GM21423 (cell line): Measurements from ENCODE around the gene AQP11.

Source experiments
- ATAC-seq: cut with Tn5 transposase; IDR thresholded peaks from one replicate; pipeline ENCODE4 v1.9.1; 2021; ENCODE audit warnings: mild to moderate bottlenecking, moderate library complexity; ENCODE audit not compliant: unreplicated experiment

Gene AQP11

DNA sequence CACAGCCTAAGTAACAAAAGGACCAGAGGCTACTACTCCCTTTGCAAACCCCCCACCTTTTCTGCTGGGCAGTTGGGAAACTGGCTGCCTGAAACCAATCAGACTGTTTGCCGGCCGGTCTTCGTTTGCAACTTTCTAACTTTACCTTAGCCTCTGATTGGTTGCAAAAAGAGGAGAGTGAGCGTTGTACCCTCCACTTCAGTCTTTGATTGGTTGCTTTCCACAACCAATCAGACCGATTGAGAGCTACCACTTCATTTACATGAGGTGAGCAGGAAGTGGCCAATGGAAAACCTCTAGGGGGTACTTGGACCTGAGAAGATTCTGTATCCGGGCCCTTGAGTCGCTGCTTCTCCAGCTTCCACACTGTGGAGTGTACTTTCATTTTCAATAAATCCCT, 66.6 kb downstream of the AQP11 start:
- ATAC-seq, result no peak

DNA sequence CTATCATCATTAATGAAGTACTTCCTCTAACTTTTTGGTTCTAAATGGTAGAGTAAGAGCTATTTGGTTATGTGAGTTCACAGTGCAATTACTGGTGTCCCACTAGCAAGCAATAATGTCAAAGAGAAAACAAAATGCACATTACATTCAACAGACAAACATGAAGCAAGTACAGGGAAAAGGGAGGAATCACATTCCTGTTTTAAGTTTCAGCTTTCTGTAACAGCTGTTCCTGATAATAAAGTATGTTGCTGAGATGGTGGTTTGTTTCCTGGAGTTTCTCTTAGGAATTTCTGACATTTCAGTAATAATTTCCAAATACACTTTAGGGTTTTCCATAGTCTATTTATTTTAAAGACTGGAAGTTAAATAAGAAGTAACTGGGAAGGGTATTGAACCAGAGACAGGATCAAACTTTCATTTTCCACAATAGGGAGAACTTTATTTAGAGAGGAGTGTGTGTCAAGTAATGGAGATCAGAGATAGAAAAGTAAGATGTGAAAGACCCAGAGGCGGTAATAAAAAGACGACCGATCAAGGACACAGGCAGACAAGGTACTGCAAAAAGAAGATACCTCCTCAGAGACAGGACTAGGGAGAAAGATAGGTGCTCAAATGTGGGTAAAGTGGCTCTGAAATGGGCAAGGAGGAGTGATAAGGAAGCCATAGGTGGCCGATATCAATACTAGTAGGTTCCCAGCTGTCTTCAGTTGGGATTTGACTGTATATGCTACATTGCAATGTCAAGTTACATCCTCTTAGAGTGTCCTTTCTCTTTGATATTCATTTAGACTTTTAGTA, 68.7 kb downstream of the AQP11 start:
- no peak for ATAC-seq
